ENCODE measurements around the gene HOXA4. TPM values are rescaled to one million over a fixed set of nuclear protein-coding genes. Genes with fewer than 3 reads are reported as not detected.

Gene HOXA4
- polyA plus RNA-seq, 1 experiment, result 1.3 TPM

DNA sequence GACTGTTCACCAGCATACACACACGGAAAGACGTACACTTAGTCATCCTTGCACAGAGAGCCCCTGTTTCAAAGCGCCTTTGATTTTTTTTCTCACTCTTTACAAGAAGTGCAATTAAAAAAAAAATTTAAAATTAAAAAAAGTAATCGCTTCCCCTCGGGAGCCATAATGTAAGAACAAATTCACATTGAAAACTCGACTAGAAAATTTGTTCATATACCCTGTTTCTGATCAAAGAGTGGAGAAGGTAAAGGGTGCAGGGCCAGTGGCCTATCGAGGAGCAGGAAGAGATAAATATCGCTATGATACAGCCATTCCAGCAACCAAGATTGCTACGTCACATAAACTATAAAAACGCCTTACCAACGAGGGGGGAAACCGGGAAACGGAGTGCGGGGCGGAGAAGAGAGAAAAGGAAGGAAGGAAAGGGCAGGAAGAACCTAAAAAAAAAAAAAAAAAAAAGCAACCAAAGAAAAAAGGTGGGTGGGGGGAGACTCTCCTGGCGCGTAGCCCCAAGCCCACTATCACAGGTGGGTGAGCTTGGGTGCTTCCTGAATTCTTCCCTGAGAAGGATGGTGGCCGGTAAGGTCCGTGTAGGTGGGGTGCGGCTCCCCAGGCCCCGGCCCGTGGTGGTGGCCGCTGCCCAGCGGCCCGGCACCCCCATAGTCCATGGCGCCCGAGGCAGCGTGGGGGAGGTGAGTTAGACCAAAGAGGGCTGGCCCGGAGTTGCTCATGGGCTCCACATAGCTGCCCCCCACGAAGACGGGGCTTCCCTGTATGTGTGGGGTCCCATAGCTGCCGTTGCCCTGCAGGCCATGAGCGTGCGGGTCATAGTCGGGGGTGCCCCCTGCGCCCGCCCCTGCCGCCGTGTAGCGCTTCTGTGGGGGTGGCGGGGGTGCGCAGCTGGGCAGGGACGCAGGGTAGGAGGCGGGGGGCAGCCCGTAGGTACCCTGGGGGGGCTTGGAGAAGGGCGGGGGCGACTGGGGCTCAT, 22.9 kb downstream of the HOXA4 start:
- ChIA-PET POLR2A (no interaction called here), CTCF (interaction anchor here (0.6 kb wide), 1 partner anchor 48 kb away, joined by 4 read pairs; no protein-coding TSS in a partner anchor)
- DNase-seq (ENCODE audit: low read depth), result no peak
- H3K4me3 ChIP-seq (ENCODE audit: low read depth, low read length), result no peak overlapping the region
- TF ChIP-seq, protein P1, sequence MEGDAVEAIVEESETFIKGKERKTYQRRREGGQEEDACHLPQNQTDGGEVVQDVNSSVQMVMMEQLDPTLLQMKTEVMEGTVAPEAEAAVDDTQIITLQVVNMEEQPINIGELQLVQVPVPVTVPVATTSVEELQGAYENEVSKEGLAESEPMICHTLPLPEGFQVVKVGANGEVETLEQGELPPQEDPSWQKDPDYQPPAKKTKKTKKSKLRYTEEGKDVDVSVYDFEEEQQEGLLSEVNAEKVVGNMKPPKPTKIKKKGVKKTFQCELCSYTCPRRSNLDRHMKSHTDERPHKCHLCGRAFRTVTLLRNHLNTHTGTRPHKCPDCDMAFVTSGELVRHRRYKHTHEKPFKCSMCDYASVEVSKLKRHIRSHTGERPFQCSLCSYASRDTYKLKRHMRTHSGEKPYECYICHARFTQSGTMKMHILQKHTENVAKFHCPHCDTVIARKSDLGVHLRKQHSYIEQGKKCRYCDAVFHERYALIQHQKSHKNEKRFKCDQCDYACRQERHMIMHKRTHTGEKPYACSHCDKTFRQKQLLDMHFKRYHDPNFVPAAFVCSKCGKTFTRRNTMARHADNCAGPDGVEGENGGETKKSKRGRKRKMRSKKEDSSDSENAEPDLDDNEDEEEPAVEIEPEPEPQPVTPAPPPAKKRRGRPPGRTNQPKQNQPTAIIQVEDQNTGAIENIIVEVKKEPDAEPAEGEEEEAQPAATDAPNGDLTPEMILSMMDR (IDR thresholded peaks at IDR 0.05; ENCODE audit: insufficient read depth, low read depth, low read length), result no peak
- H3K36me3 ChIP-seq (ENCODE audit: control insufficient read depth, insufficient read depth, low read length), result peaks cover 2% of the 10 kb centered on the region; the same call in 1 of the 2 replicates
- H3K27me3 ChIP-seq (ENCODE audit: control insufficient read depth, insufficient read depth, low read length), result peaks cover 14% of the 10 kb centered on the region

DNA sequence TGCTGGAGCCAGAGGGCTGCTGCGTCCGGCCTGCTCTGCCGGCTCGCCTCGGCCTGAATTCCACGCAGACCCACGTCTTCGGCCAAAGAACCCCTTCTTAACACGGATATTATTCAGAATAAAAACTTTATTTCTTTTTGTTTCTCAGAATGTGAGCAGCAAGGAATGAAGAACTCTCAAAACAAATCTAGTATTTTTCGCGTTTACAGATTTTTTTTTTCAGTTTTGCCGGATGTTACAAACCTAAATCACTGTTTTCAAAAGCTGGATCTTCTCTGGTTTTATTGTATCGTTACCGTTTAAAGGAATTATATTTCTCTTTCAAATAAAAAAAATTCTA, 23.7 kb downstream of the HOXA4 start:
- DNase-seq (ENCODE audit: low read depth), result no peak
- CTCF ChIA-PET, result no interaction called here
- TF ChIP-seq, protein P1 (IDR thresholded peaks at IDR 0.05; ENCODE audit: insufficient read depth, low read depth, low read length), result no peak

DNA sequence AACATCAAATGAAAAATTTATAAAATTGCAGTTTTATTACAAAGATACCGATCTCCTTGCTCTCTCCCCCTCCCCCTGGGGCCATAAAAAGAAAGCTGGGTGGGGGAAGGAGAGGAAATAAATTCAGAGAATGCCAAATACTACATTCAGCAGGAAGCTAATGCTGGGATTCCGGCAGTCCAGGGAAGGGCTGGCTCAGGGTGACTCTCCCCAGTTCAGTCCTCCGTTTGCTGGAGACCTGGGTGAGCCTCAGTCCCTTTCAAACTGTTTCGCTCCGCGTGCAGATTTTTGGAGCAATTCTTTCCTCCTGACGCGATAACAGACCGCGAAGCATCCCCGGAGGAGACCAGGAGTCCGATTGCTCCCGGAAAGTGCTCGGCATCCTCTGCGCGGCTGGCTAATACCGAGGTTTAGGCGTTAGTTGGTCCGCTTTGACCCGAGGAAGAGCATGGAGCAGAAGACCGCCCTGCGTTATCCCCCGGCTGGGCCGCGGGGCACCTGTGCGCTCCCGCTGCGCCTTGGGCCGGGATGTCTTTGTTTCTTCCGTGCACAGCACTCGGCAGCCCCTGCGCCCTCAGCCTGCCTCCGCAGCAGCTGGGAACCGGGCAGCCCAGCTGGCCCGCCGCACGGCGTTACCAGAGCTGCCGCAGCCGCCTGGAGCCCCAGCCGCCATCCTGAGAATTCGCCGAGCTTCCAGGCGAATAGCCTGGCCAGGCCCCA, 24.2 kb downstream of the HOXA4 start:
- DNase-seq (ENCODE audit: low read depth), result no peak
- POLR2A ChIA-PET, result no interaction called here
- H3K4me3 ChIP-seq (ENCODE audit: low read depth, low read length), result no peak overlapping the region
- TF ChIP-seq, protein P1 (IDR thresholded peaks at IDR 0.05; ENCODE audit: insufficient read depth, low read depth, low read length), result no peak
- peaks cover 12% of the 10 kb centered on the region for H3K27me3 ChIP-seq (ENCODE audit: control insufficient read depth, insufficient read depth, low read length)
- peaks cover 2% of the 10 kb centered on the region; the same call in 1 of the 2 replicates for H3K36me3 ChIP-seq (ENCODE audit: control insufficient read depth, insufficient read depth, low read length)
- CTCF ChIA-PET, result interaction anchor here (1.2 to 1.6 kb wide), 2 partner anchors 12 to 44 kb away, joined by 3 to 4 read pairs; no protein-coding TSS in a partner anchor

More for the DNA sequence above, 23.7 kb downstream of the HOXA4 start:
- POLR2A ChIA-PET, result no interaction called here
- H3K4me3 ChIP-seq (ENCODE audit: low read depth, low read length), result no peak overlapping the region
- H3K36me3 ChIP-seq (ENCODE audit: control insufficient read depth, insufficient read depth, low read length), result peaks cover 2% of the 10 kb centered on the region; the same call in 1 of the 2 replicates
- peaks cover 14% of the 10 kb centered on the region for H3K27me3 ChIP-seq (ENCODE audit: control insufficient read depth, insufficient read depth, low read length)

DNA sequence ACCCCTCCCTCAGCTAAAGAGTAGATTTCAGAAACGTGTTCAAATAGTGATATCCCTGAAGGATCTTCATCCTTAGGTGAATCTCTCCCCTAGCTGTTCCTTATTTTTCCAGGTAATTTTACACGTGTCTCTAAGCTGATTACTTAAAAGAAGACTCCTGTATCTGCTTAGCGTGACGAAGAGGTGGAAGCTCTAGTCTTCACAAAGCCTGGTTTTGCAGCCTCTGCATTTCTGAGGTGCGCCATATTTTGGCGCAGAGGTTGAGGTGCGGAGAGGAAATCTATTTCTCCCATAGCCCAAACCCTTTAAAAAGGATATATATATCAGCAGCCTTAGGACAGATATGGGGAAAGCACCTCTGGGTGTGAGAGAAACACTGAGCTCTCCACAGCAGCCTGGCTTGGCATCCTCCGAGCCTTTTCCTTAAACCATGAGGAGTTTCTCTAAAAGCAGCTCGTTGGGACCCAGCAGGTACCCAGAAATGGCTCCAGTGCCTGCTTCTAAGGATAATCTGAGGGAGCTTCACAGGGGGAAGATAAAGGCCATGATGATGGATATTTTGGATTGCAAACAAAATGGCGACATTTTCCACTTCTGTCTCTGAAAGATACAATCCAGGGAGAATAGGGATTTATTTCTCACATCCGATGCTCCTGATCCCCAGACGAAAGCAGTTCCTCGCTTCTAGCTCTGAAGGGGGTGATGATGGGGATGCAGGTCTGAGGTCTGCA, 25.1 kb downstream of the HOXA4 start:
- H3K36me3 ChIP-seq (ENCODE audit: control insufficient read depth, insufficient read depth, low read length), result peaks cover 2% of the 10 kb centered on the region; the same call in 1 of the 2 replicates
- H3K27me3 ChIP-seq (ENCODE audit: control insufficient read depth, insufficient read depth, low read length), result peaks cover 12% of the 10 kb centered on the region
- CTCF ChIA-PET, result interaction anchor here (1.2 to 1.6 kb wide), 2 partner anchors 13 to 45 kb away, joined by 3 to 4 read pairs; no protein-coding TSS in a partner anchor
- POLR2A ChIA-PET, result no interaction called here
- H3K4me3 ChIP-seq (ENCODE audit: low read depth, low read length), result no peak overlapping the region
- TF ChIP-seq, protein P1 (IDR thresholded peaks at IDR 0.05; ENCODE audit: insufficient read depth, low read depth, low read length), result no peak
- DNase-seq (ENCODE audit: low read depth), result no peak

Data from BJ (cell line).